Neural progenitor cell (in vitro differentiated cells): ENCODE data around the gene SCARF1. TPM values are rescaled to one million over a fixed set of nuclear protein-coding genes. Genes with fewer than 3 reads are reported as not detected.

ENCODE experiments used
- DNase-seq: peaks from one replicate; pipeline ENCODE4 v3.0.0-alpha.2; 2016; ENCODE audit warnings: low spot score
- H2AFZ ChIP-seq: fragments of 200-600 bp; sonication (generic); replicated peaks from 2 replicates; pipeline ENCODE4 v1.6.1; 2016; ENCODE audit warnings: antibody characterized with exemption
- H3F3A ChIP-seq: fragments of 200-600 bp; sonication (generic); 2 replicates; pipeline ENCODE4 v1.6.1; 2016; ENCODE audit warnings: antibody characterized with exemption, low read depth
- H3K27ac ChIP-seq: fragments of 200-600 bp; sonication (generic); 2 replicates; pipeline ENCODE4 v1.5.1; 2016; ENCODE audit warnings: mild to moderate bottlenecking
- H3K27me3 ChIP-seq: fragments of 200-600 bp; sonication (generic); 2 replicates; pipeline ENCODE4 v1.6.1; 2016; ENCODE audit warnings: mild to moderate bottlenecking, moderate library complexity
- H3K36me3 ChIP-seq: fragments of 200-600 bp; sonication (generic); 2 replicates; pipeline ENCODE4 v1.5.1; 2016
- H3K4me1 ChIP-seq: fragments of 200-600 bp; sonication (generic); 2 replicates; pipeline ENCODE4 v1.6.1; 2016; ENCODE audit warnings: mixed run types
- H3K4me2 ChIP-seq: fragments of 200-600 bp; sonication (generic); 2 replicates; pipeline ENCODE4 v1.6.1; 2016
- H3K4me3 ChIP-seq: fragments of 200-600 bp; sonication (generic); 2 replicates; pipeline ENCODE4 v1.5.1; 2016
- H3K79me2 ChIP-seq: fragments of 200-600 bp; sonication (generic); 2 replicates; pipeline ENCODE4 v1.6.1; 2016; ENCODE audit warnings: low read depth
- H3K9ac ChIP-seq: fragments of 200-600 bp; sonication (generic); 2 replicates; pipeline ENCODE4 v1.6.1; 2016
- H3K9me3 ChIP-seq: fragments of 200-600 bp; sonication (generic); 2 replicates; pipeline ENCODE4 v1.5.1; 2016; ENCODE audit warnings: low read depth
- H4K20me1 ChIP-seq: fragments of 200-600 bp; sonication (generic); 2 replicates; pipeline ENCODE4 v1.6.1; 2016; ENCODE audit warnings: low read depth
- H3K27ac Mint-ChIP-seq: 3 replicates; pipeline ENCODE4 v1.8.0; 2021; ENCODE audit warnings: mixed read lengths
- H3K27me3 Mint-ChIP-seq: 2 replicates; pipeline ENCODE4 v1.8.0; 2022; ENCODE audit warnings: low read depth, mild to moderate bottlenecking, inconsistent platforms, moderate library complexity, mixed read lengths; ENCODE audit not compliant: insufficient read depth
- H3K36me3 Mint-ChIP-seq: 3 replicates; pipeline ENCODE4 v1.8.0; 2021; ENCODE audit warnings: mixed read lengths
- H3K4me1 Mint-ChIP-seq: 3 replicates; pipeline ENCODE4 v1.8.0; 2021; ENCODE audit warnings: mixed read lengths
- H3K4me3 Mint-ChIP-seq: 3 replicates; pipeline ENCODE4 v1.8.0; 2021; ENCODE audit warnings: mild to moderate bottlenecking, moderate library complexity, mixed read lengths
- H3K9me3 Mint-ChIP-seq: 3 replicates; pipeline ENCODE4 v1.8.0; 2020; ENCODE audit warnings: mixed read lengths
- EZH2 ChIP-seq: fragments of 200-600 bp; sonication (generic); IDR thresholded peaks from 2 replicates; pipeline ENCODE4 v1.6.1; 2017; ENCODE audit warnings: antibody characterized with exemption, mild to moderate bottlenecking, moderate library complexity
- EZH2phosphoT487 ChIP-seq: fragments of 200-600 bp; sonication (generic); IDR thresholded peaks from 2 replicates; pipeline ENCODE4 v1.6.1; 2017; ENCODE audit warnings: antibody characterized with exemption
- small RNA-seq: library from RNA; depleted of rRNA; stranded (forward); fragments of <200 nt; gene quantifications from one replicate; pipeline ENCODE3, GENCODE V24; 2015
- total RNA-seq: library from RNA; depleted of rRNA; stranded (reverse); fragments of >200 nt; gene quantifications from 2 replicates; pipeline ENCODE4 v1.2.3, GENCODE V29; 2015; ENCODE audit warnings: low replicate concordance
- TF ChIP-seq, protein P1 (sequence below): fragments of 200-600 bp; sonication (generic); IDR thresholded peaks from 2 replicates; pipeline ENCODE4 v1.5.1; 2017; ENCODE audit warnings: antibody characterized with exemption, mild to moderate bottlenecking

Gene SCARF1
- total RNA-seq, 1 donor from 2014 or later, result not detected

DNA sequence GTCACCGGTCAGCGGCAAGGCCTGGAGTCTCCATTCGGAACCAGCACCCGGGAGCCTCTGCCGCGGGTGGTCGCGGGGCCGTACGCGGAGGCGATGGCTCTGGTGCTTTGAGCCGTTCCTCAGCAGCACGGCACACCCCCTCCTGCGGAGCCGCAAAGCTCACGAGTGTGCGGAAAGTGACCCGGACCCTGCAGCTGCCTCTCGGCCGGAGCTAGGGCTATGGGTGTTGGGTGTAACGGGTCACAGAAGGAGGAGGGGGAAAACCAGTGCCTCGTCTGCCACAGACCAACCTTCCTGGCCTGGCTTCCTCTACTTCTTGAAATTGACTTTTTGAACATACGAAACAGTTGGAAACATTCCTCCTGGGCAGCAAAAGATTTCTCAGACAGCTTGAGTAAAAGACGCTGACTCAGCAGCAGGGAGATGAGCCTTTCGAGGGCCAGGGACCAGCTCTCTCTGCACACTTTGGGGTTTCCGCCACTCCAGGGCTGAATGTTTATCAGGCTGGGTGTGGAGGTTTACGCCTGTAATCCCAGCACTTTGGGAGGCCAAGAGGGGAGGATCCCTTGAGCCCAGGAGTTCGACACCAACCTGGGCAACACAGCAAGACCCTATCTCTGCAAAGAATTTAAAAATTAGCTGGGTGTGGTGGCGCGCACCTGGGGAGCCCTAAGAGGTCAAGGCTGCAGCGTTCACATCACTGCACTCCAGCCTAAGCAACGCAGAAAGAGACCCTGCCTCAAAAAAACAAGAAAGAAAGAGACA is 56.5 kb downstream of the SCARF1 start:
- Histone ChIP-seq H3K9me3 (no peaks in the 10 kb centered on the region), H2AFZ (no peak overlapping the region), H3K4me1 (peaks cover 4% of the 10 kb centered on the region), H3K4me2 (no peak overlapping the region), H3K27me3 (no peaks in the 10 kb centered on the region), H4K20me1 (no peaks in the 10 kb centered on the region), H3K9ac (no peak overlapping the region), H3F3A (no peaks in the 10 kb centered on the region), H3K27ac (no peak overlapping the region), H3K4me3 (no peak overlapping the region), H3K79me2 (no peaks in the 10 kb centered on the region), H3K36me3 (no peaks in the 10 kb centered on the region)
- Mint-ChIP-seq H3K4me1 (peaks cover 26% of the 10 kb centered on the region), H3K27ac (no peak overlapping the region), H3K4me3 (no peak overlapping the region), H3K9me3 (no peaks in the 10 kb centered on the region), H3K36me3 (peaks cover 4% of the 10 kb centered on the region), H3K27me3 (no peaks in the 10 kb centered on the region)
- TF ChIP-seq EZH2 (no peak), EZH2phosphoT487 (no peak)
- TF ChIP-seq, protein P1, sequence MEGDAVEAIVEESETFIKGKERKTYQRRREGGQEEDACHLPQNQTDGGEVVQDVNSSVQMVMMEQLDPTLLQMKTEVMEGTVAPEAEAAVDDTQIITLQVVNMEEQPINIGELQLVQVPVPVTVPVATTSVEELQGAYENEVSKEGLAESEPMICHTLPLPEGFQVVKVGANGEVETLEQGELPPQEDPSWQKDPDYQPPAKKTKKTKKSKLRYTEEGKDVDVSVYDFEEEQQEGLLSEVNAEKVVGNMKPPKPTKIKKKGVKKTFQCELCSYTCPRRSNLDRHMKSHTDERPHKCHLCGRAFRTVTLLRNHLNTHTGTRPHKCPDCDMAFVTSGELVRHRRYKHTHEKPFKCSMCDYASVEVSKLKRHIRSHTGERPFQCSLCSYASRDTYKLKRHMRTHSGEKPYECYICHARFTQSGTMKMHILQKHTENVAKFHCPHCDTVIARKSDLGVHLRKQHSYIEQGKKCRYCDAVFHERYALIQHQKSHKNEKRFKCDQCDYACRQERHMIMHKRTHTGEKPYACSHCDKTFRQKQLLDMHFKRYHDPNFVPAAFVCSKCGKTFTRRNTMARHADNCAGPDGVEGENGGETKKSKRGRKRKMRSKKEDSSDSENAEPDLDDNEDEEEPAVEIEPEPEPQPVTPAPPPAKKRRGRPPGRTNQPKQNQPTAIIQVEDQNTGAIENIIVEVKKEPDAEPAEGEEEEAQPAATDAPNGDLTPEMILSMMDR, result no peak
- DNase-seq, result no peak

DNA sequence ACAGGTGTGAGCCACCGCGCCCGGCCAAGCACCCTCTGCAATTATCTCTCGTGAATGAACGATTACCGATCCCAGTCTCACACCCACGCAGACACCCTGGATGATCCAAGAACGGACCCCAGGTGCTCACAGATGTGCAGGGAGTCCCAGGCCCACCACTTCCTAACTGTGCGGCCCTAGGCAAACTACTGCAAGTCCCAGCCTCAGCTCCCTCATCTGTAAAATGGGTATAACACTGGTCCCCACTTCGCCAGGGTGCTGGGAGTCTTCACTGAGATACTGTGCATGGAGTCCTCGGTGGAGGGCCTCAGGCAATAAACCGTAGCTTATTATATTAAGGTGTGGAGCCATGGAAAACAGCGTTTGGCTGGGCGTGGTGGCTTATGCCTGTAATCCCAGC is 61.4 kb downstream of the SCARF1 start:
- no peaks in the 10 kb centered on the region for H3K27me3 ChIP-seq
- H3K79me2 ChIP-seq, result no peaks in the 10 kb centered on the region
- H3K9ac ChIP-seq, result no peak overlapping the region
- no peaks in the 10 kb centered on the region for H3F3A ChIP-seq
- no peak overlapping the region for H3K27ac Mint-ChIP-seq
- H3K36me3 ChIP-seq, result no peaks in the 10 kb centered on the region
- peaks cover 4% of the 10 kb centered on the region for H3K4me1 ChIP-seq
- no peak overlapping the region for H3K4me2 ChIP-seq
- H3K4me3 ChIP-seq, result no peak overlapping the region
- no peaks in the 10 kb centered on the region for H3K9me3 Mint-ChIP-seq
- no peak overlapping the region for H3K27ac ChIP-seq
- TF ChIP-seq EZH2, result no peak
- TF ChIP-seq, protein P1, result no peak
- no peak for TF ChIP-seq EZH2phosphoT487
- no peaks in the 10 kb centered on the region for H4K20me1 ChIP-seq
- no peak for DNase-seq
- peaks cover 19% of the 10 kb centered on the region for H3K4me1 Mint-ChIP-seq
- H3K9me3 ChIP-seq, result no peaks in the 10 kb centered on the region
- H3K27me3 Mint-ChIP-seq, result peaks cover 2% of the 10 kb centered on the region
- H3K36me3 Mint-ChIP-seq, result peaks cover 4% of the 10 kb centered on the region
- no peak overlapping the region for H2AFZ ChIP-seq
- H3K4me3 Mint-ChIP-seq, result no peak overlapping the region

Small RNA genes within 50 kb of the gene (small RNA-seq; reads per million reads assigned to genes)
- not detected for gene RN7SL105P

Other genes starting within 250 kb of the SCARF1 start
- gene YWHAE, start 245.5 kb downstream of the SCARF1 start, total RNA-seq, result 1,602 and 2,181 TPM in 2 replicates
- gene CRK, start 189.5 kb downstream of the SCARF1 start, total RNA-seq, result 52.2 and 59.6 TPM in 2 replicates
- 28.7 and 40.6 TPM in 2 replicates for gene MYO1C, start 153.0 kb downstream of the SCARF1 start, total RNA-seq
- 11.7 and 20.9 TPM in 2 replicates for gene INPP5K, start 129.1 kb downstream of the SCARF1 start, total RNA-seq
- 25.3 and 29.6 TPM in 2 replicates for gene PITPNA, start 82.9 kb downstream of the SCARF1 start, total RNA-seq
- gene SLC43A2, start 16.9 kb downstream of the SCARF1 start, total RNA-seq, result 6.8 and 18.4 TPM in 2 replicates
- gene RILP, start 4.1 kb upstream of the SCARF1 start, total RNA-seq, result 0.13 and 2.8 TPM in 2 replicates
- gene PRPF8, start 39.1 kb upstream of the SCARF1 start, total RNA-seq, result 119 and 173 TPM in 2 replicates
- gene TLCD2, start 64.6 kb upstream of the SCARF1 start, total RNA-seq, result 0.15 and 0.28 TPM in 2 replicates
- 1.9 and 10.4 TPM in 2 replicates for gene WDR81, start 79.0 kb upstream of the SCARF1 start, total RNA-seq
- 0.59 TPM in 1 of 2 replicates, not detected in the other for gene SERPINF2, start 97.1 kb upstream of the SCARF1 start, total RNA-seq
- 57.9 and 93.5 TPM in 2 replicates for gene SERPINF1, start 116.3 kb upstream of the SCARF1 start, total RNA-seq
- 24.0 and 24.4 TPM in 2 replicates for gene SMYD4, start 184.2 kb upstream of the SCARF1 start, total RNA-seq
- gene RPA1, start 184.3 kb upstream of the SCARF1 start, total RNA-seq, result 78.5 and 94.4 TPM in 2 replicates